Measurements from ENCODE around the gene BABAM2. TPM values are rescaled to one million over a fixed set of nuclear protein-coding genes. Genes with fewer than 3 reads are reported as not detected.
"Not testable (repeated sequence)": the region's sequence is repeated elsewhere in the genome, so short reads cannot be mapped to it uniquely, and the experiment has no call there.

BABAM2 gene
- total RNA-seq, 2 experiments from 2014 or later = 65.4 to 69.5 TPM

GRCh38 chr2:28026230-28026629 lies 135.7 kb downstream of the BABAM2 start:
- H3K27ac Mint-ChIP-seq; H3K4me1 Mint-ChIP-seq; H3K27me3 Mint-ChIP-seq; ATAC-seq; CTCF ChIA-PET; DNase-seq; H3K4me3 Mint-ChIP-seq; H3K9me3 Mint-ChIP-seq (ENCODE audit: low read depth): not testable (repeated sequence)
- peaks cover 59% of the 10 kb centered on the region for H3K36me3 Mint-ChIP-seq

DNA sequence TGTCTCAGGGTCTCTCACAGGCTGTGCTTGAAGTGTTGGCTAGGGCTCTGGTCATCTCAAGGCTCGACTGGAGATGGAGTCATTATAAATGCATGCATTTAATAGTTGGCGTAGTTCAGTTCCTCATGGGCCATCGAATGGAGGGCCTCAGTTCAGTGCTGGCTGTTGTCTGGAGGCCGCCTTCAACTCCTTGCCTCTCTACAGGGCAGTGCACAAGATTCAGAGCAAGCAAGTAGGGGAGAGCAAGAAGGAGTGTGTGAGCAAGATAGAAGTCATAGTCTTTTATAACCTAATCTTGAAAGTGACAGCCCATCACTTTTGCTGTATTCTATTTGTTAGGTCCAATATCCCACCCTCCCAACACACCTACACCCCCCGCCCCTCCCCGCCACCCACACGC lies 137.5 kb downstream of the BABAM2 start:
- Mint-ChIP-seq H3K36me3 (peaks cover 57% of the 10 kb centered on the region), H3K4me3 (no peak overlapping the region), H3K27me3 (no peaks in the 10 kb centered on the region), H3K9me3 (ENCODE audit: low read depth) (peaks cover 7% of the 10 kb centered on the region), H3K27ac (no peak overlapping the region), H3K4me1 (peaks cover 3% of the 10 kb centered on the region)
- CTCF ChIA-PET = no interaction called here
- ATAC-seq (no peak), DNase-seq (no peak)

DNA sequence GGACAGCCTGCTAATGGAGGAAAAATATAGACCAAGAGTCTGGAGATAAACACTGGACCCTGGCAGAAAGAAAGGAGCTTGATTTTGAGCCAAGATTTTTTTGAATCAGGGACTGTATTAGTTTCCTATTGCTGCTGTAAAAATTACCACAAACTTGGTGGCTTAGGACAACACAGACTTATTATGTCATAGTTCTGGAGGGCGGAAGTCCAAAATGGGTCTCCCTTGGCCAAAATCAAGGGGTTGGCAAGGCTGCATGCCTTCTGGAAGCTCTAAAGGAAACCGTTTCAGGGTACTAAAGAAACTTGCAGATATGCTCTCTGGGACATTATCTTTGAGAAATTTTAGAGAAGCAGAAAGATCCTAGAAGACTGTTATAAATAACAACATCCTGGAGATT lies 140.1 kb downstream of the BABAM2 start:
- no peak for ATAC-seq
- Mint-ChIP-seq H3K4me3 (no peak overlapping the region), H3K9me3 (ENCODE audit: low read depth) (peaks cover 7% of the 10 kb centered on the region), H3K4me1 (peaks cover 3% of the 10 kb centered on the region), H3K36me3 (peaks cover 46% of the 10 kb centered on the region), H3K27me3 (no peaks in the 10 kb centered on the region), H3K27ac (no peak overlapping the region)
- no peak for DNase-seq
- CTCF ChIA-PET = no interaction called here

DNA sequence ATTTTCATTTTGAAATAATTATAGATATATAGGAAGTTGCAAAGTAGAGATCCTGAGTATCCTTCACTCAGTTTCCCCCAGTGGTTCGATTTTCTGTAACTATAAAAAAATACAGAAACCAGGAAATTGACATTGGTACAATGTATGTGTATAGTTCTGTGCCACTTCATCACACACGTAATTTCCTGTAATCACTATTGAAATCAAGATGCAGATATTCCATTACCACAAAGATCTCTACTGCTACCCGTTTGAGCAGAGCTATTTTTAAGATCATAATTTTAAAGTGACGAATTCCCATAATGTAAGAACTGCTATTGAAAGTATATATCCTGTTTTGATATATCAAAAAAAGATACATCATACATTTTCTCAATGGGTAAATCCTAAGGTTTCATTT lies 142.3 kb downstream of the BABAM2 start:
- H3K36me3 Mint-ChIP-seq = peaks cover 30% of the 10 kb centered on the region
- H3K27ac Mint-ChIP-seq = no peak overlapping the region
- no peaks in the 10 kb centered on the region for H3K27me3 Mint-ChIP-seq
- H3K4me3 Mint-ChIP-seq = no peak overlapping the region
- DNase-seq = no peak
- ATAC-seq = no peak
- H3K4me1 Mint-ChIP-seq = peaks cover 2% of the 10 kb centered on the region
- peaks cover 1% of the 10 kb centered on the region for H3K9me3 Mint-ChIP-seq (ENCODE audit: low read depth)
- CTCF ChIA-PET = no interaction called here

DNA sequence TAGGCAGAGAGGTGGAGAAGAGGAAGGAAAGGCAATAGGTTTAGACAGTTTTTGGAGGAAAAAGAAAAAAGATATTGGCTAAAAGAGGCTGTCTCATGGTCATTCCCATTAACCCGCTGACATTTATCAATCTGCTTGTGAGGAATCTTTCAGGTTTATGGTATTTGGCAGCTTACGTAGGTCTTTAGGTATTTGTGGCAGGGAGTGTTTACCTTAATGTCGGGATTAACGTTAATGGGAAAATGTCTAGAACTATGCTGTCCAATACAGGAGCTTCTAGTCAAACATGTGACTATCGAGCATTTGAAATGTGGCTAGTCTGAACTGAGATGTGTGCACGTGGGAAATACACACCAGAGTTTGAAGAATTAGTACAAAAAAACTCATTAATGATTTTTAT lies 144.2 kb downstream of the BABAM2 start:
- ATAC-seq (no peak), DNase-seq (no peak)
- Mint-ChIP-seq H3K4me1 (peaks cover 5% of the 10 kb centered on the region), H3K27me3 (no peaks in the 10 kb centered on the region), H3K36me3 (peaks cover 27% of the 10 kb centered on the region), H3K4me3 (no peak overlapping the region), H3K9me3 (ENCODE audit: low read depth) (peaks cover 1% of the 10 kb centered on the region), H3K27ac (no peak overlapping the region)
- CTCF ChIA-PET = interaction anchor here (0.5 kb wide), 1 partner anchor 235 kb away, joined by 3 read pairs; no protein-coding TSS in a partner anchor

DNA sequence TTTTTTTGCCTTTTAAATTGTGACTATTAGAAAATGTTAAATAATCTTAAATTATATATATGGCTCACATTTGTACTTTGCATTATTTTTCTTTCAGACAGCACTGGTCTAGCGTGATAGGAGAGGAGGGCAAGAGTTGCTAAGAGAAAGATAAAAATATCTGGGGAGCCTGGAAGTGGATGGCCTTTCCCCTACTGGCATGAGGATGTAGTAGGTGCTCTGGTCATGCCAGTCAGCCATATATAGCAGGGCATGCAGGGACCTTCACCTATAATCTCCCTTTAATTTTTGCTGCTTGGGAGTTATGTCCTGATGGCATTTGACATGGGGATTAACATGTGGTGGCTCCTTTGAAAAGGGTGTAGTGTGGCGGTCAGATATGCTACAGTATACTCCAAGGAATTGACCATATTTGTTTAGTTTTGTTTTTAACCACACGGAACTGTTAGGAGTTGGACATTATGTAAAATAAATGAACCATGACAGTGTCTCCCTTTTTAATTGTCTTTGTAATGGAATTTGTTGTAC lies 144.7 kb downstream of the BABAM2 start:
- Mint-ChIP-seq H3K4me3 (no peak overlapping the region), H3K9me3 (ENCODE audit: low read depth) (peaks cover under 1% of the 10 kb centered on the region), H3K4me1 (peaks cover 5% of the 10 kb centered on the region), H3K36me3 (peaks cover 28% of the 10 kb centered on the region), H3K27ac (no peak overlapping the region), H3K27me3 (no peaks in the 10 kb centered on the region)
- ATAC-seq (no peak), DNase-seq (no peak)
- CTCF ChIA-PET = no interaction called here

DNA sequence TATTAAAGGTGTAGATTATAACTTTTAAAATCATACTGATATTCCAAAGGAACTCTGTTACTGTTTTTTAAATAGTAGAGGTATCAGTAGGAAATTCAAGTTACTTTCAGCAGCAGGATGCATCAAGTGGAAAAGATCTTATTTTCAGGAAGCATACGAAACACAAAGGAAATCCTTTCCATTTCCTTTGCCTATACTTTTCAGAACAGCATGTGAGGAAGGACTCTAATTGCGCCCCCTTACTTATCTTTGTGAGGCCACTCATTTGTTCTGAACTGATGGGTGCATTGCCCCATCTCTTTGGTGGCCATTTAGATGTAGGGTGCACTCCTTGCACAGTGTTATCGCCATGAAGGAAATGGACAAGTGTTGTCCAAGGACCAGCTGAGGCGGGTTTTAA lies 145.3 kb downstream of the BABAM2 start:
- CTCF ChIA-PET = no interaction called here

DNA sequence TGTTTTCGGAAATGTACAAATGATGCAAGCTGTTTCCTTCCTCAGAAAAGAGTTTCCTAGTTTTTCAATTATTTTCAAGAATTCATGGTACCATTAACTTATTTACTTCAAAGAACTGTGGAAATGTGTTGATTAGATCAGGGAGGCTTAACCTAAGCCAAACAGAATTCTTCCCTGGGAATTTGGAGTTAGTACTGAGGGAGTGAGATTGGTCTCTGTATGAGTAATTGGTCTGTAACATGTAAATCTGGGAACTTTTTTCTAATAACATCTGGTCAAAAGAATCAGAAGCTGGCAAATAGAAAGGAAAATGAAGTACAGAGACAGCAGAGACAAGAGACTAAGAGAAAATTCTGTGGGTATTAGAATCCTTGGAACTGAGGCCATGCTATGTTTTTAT lies 145.8 kb downstream of the BABAM2 start:
- H3K27me3 Mint-ChIP-seq = no peaks in the 10 kb centered on the region
- no peaks in the 10 kb centered on the region for H3K9me3 Mint-ChIP-seq (ENCODE audit: low read depth)
- CTCF ChIA-PET = no interaction called here
- H3K27ac Mint-ChIP-seq = no peak overlapping the region
- no peak overlapping the region for H3K4me3 Mint-ChIP-seq
- DNase-seq = no peak
- peaks cover 29% of the 10 kb centered on the region for H3K36me3 Mint-ChIP-seq
- ATAC-seq = no peak
- peaks cover 5% of the 10 kb centered on the region for H3K4me1 Mint-ChIP-seq

More for the DNA sequence above, 145.3 kb downstream of the BABAM2 start:
- ATAC-seq = no peak
- Mint-ChIP-seq H3K36me3 (peaks cover 28% of the 10 kb centered on the region), H3K4me1 (peaks cover 5% of the 10 kb centered on the region), H3K27ac (no peak overlapping the region), H3K4me3 (no peak overlapping the region), H3K9me3 (ENCODE audit: low read depth) (no peaks in the 10 kb centered on the region), H3K27me3 (no peaks in the 10 kb centered on the region)
- no peak for DNase-seq

DNA sequence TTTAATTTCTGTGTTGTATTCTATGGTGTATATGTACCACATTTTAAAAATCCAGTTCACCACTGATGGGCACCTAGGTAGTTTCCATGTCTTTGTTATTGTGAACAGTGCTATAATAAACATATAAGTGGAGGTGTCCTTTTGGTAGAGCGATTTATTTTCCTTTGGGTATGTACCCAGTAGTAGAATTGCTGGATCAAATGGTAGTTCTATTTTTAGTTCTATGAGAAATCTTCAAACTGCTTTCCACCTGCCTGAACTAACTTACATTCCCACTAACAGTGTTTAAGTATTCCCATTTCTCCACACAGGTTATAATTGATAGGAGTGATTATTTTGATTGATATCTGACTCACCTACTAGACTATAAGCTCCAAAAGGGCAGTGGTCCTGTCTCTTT lies 148.2 kb downstream of the BABAM2 start:
- peaks cover 35% of the 10 kb centered on the region for H3K36me3 Mint-ChIP-seq
- no peak overlapping the region for H3K27ac Mint-ChIP-seq
- no peak overlapping the region for H3K4me3 Mint-ChIP-seq
- H3K4me1 Mint-ChIP-seq = peaks cover 6% of the 10 kb centered on the region
- H3K9me3 Mint-ChIP-seq (ENCODE audit: low read depth) = no peaks in the 10 kb centered on the region
- ATAC-seq (no peak), DNase-seq (no peak)
- CTCF ChIA-PET = no interaction called here
- H3K27me3 Mint-ChIP-seq = no peaks in the 10 kb centered on the region

GRCh38 chr2:28045676-28046351 lies 155.3 kb downstream of the BABAM2 start:
- H3K27me3 Mint-ChIP-seq = no peaks in the 10 kb centered on the region
- H3K27ac Mint-ChIP-seq = no peak overlapping the region
- H3K36me3 Mint-ChIP-seq = peaks cover 29% of the 10 kb centered on the region
- peaks cover 27% of the 10 kb centered on the region for H3K4me1 Mint-ChIP-seq
- no peak for ATAC-seq
- DNase-seq = no peak
- no peaks in the 10 kb centered on the region for H3K9me3 Mint-ChIP-seq (ENCODE audit: low read depth)
- CTCF ChIA-PET = no interaction called here
- H3K4me3 Mint-ChIP-seq = no peak overlapping the region

DNA sequence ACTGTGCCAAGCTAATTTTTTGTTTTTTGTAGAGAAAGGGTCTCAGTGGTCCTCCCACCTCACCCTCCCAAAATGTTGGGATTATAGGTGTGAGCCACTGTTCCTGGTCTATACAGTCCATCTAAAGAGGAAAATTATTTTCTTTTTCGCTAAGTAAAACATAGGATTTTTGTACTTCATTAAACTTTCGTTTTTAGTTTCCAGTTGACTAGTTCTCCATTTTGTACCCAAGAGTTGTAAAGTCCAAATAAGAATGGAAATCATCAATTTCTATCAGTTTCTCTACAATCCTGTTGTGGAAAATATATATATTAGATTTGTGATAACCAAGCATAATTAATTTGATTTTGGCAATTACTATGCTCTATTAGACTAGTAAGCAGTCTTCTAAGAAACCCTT lies 156.4 kb downstream of the BABAM2 start:
- DNase-seq (no peak), ATAC-seq (no peak)
- CTCF ChIA-PET = no interaction called here
- Mint-ChIP-seq H3K4me3 (no peak overlapping the region), H3K27ac (no peak overlapping the region), H3K27me3 (no peaks in the 10 kb centered on the region), H3K9me3 (ENCODE audit: low read depth) (no peaks in the 10 kb centered on the region), H3K4me1 (peaks cover 31% of the 10 kb centered on the region), H3K36me3 (peaks cover 30% of the 10 kb centered on the region)

DNA sequence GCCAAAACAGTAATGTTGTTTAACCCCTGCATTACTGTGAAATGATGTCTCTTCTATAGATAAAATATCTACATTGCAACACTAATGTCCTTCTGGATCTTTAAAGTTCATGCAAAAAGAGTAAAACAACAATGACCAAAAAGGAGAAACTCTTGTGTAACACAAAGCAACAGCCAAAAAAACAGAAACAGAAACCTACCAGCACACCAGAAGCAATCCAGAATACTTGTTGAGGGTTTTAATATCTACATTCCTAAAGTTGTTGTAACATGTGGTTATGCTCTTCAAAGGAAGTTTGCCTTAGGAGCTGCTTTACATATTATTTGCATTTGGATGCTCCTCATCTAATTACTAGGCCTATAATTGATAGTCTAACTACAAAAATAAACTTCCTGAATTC lies 157.2 kb downstream of the BABAM2 start:
- Mint-ChIP-seq H3K9me3 (ENCODE audit: low read depth) (no peaks in the 10 kb centered on the region), H3K36me3 (peaks cover 32% of the 10 kb centered on the region), H3K4me3 (peak overlapping the region; percentile 19), H3K27ac (peak overlapping the region; percentile 64), H3K4me1 (peaks cover 32% of the 10 kb centered on the region), H3K27me3 (no peaks in the 10 kb centered on the region)
- CTCF ChIA-PET = no interaction called here
- no peak for DNase-seq
- ATAC-seq = no peak

GRCh38 chr2:28048341-28048740 lies 157.8 kb downstream of the BABAM2 start:
- H3K4me3 Mint-ChIP-seq = no peak overlapping the region
- no peak for DNase-seq
- H3K27ac Mint-ChIP-seq = no peak overlapping the region
- no peaks in the 10 kb centered on the region for H3K9me3 Mint-ChIP-seq (ENCODE audit: low read depth)
- H3K36me3 Mint-ChIP-seq = peaks cover 31% of the 10 kb centered on the region
- H3K4me1 Mint-ChIP-seq = peaks cover 31% of the 10 kb centered on the region
- H3K27me3 Mint-ChIP-seq = no peaks in the 10 kb centered on the region
- ATAC-seq = no peak
- CTCF ChIA-PET = no interaction called here

DNA sequence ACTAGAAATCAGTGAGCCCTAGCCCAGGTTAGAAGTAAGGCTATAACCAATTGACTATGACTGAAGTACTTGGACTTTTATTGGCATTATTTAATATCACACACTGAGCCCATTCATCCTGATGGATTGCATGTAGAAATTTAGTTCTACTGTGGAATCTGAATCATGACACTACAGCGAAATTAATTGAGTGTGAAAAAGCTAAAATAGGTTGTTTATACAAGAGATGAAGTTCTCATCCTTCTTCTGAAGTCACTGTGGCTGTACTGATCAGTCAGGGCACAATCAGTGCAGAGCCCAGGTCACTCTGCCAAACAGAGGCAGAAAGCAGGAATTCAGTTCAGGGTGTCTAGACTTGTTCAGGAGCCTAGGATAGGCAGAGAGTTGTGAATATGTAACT lies 158.9 kb downstream of the BABAM2 start:
- Mint-ChIP-seq H3K27ac (no peak overlapping the region), H3K4me1 (peaks cover 29% of the 10 kb centered on the region), H3K36me3 (peaks cover 32% of the 10 kb centered on the region), H3K27me3 (no peaks in the 10 kb centered on the region), H3K4me3 (no peak overlapping the region), H3K9me3 (ENCODE audit: low read depth) (no peaks in the 10 kb centered on the region)
- no peak for ATAC-seq
- DNase-seq = no peak
- CTCF ChIA-PET = no interaction called here

All from activated CD8-positive, alpha-beta memory T cell treated with anti-CD3 and anti-CD28 coated beads, Interleukin-2, amount 10 ng/mL, durations not matched to agents 7 days and 5 days (primary cell).